Stimulated activated CD4-positive, alpha-beta T cell treated with anti-CD3 and anti-CD28 coated beads, TNF-alpha, amount 100 ng/mL, for 24 hours (primary cell): ENCODE results near the gene SATB1.

Experiments
- DNase-seq, 3 experiments: peaks; one replicate each; pipeline ENCODE4 v3.0.0-alpha.2; 2020; ENCODE audit warnings: low read depth in 3 of 3

SATB1 gene

GRCh38 chr3:18401300-18401961 is 23.7 kb downstream of the SATB1 start:
- no peak for DNase-seq

- no peak for DNase-seq
These were observed 26.7 kb downstream of the SATB1 start for GRCh38 chr3:18398448-18398847.

GRCh38 chr3:18396428-18396827 is 28.7 kb downstream of the SATB1 start:
- DNase-seq: no peak

- no peak for DNase-seq
These were observed 30.6 kb downstream of the SATB1 start for GRCh38 chr3:18394384-18394995.

GRCh38 chr3:18393906-18394305 is 31.2 kb downstream of the SATB1 start:
- DNase-seq: no peak

- no peak for DNase-seq
These were observed 35.0 kb downstream of the SATB1 start for GRCh38 chr3:18390024-18390660.

- no peak for DNase-seq
These were observed 35.9 kb downstream of the SATB1 start for GRCh38 chr3:18389108-18389733.

GRCh38 chr3:18386274-18386890 is 38.8 kb downstream of the SATB1 start:
- DNase-seq: no peak

- DNase-seq: no peak
These were observed 39.4 kb downstream of the SATB1 start for GRCh38 chr3:18385706-18386105.

GRCh38 chr3:18382760-18383369 is 42.3 kb downstream of the SATB1 start:
- no peak for DNase-seq

- no peak for DNase-seq
These were observed 45.5 kb downstream of the SATB1 start for GRCh38 chr3:18379647-18380046.

- no peak for DNase-seq
These were observed 46.9 kb downstream of the SATB1 start for GRCh38 chr3:18378218-18378617.

- no peak for DNase-seq
These were observed 48.5 kb downstream of the SATB1 start for GRCh38 chr3:18376682-18377081.

- DNase-seq: no peak
These were observed 52.2 kb downstream of the SATB1 start for GRCh38 chr3:18372786-18373405.

- DNase-seq: no peak
These were observed 54.5 kb downstream of the SATB1 start for GRCh38 chr3:18370672-18371071.

GRCh38 chr3:18369551-18370185 is 55.5 kb downstream of the SATB1 start:
- no peak for DNase-seq

- no peak for DNase-seq
These were observed 58.9 kb downstream of the SATB1 start for GRCh38 chr3:18366258-18366657.

- DNase-seq: no peak
These were observed 61.8 kb downstream of the SATB1 start for GRCh38 chr3:18363338-18363737.

GRCh38 chr3:18357747-18358146 is 67.4 kb downstream of the SATB1 start:
- DNase-seq: no peak

GRCh38 chr3:18355832-18356231 is 69.3 kb downstream of the SATB1 start:
- no peak for DNase-seq

- no peak for DNase-seq
These were observed 70.4 kb downstream of the SATB1 start for GRCh38 chr3:18354701-18355100.
